Retinal pigment epithelial cell (primary cell): ENCODE results near the gene SLC25A11.
"Not testable (repeated sequence)": the region's sequence is repeated elsewhere in the genome, so short reads cannot be mapped to it uniquely, and the experiment has no call there.

Source experiments
- DNase-seq: peaks from one replicate; pipeline ENCODE4 v3.0.0-alpha.2; 2010; ENCODE audit warnings: low read depth
- H3K4me3 ChIP-seq: 2 replicates; pipeline ENCODE4 v1.5.1; 2011; ENCODE audit warnings: mild to moderate bottlenecking, low read length, control low read depth, moderate library complexity
- CTCF ChIP-seq: conservative IDR thresholded peaks from 2 replicates; pipeline ENCODE4 v1.5.1; 2011; ENCODE audit warnings: low read depth, low read length, control low read depth, inconsistent platforms

SLC25A11 gene

GRCh38 chr17:4931963-4932362 is 7.9 kb downstream of the SLC25A11 start, which contains the start of gene GP1BA:
GP1BA (plus strand) TSS chr17:4932277; CDS start chr17:4932605, 328 bp downstream.
- DNase-seq: no peak
- H3K4me3 ChIP-seq: no peak within 1 kb of the TSS
- no peak for TF ChIP-seq CTCF

GRCh38 chr17:4928881-4929280 is 11.0 kb downstream of the SLC25A11 start:
- no peak overlapping the region for H3K4me3 ChIP-seq
- DNase-seq: no peak
- TF ChIP-seq CTCF: no peak

- DNase-seq, H3K4me3 ChIP-seq: not testable (repeated sequence)
Measured at GRCh38 chr17:4926577-4927335, 13.1 kb downstream of the SLC25A11 start.

GRCh38 chr17:4921320-4921719 is 18.5 kb downstream of the SLC25A11 start:
- H3K4me3 ChIP-seq: no peak overlapping the region
- TF ChIP-seq CTCF: no peak
- DNase-seq: no peak

- H3K4me3 ChIP-seq: no peak overlapping the region
- no peak for TF ChIP-seq CTCF
- no peak for DNase-seq
Measured at GRCh38 chr17:4920351-4921048, 19.3 kb downstream of the SLC25A11 start.

GRCh38 chr17:4919511-4920047 is 20.3 kb downstream of the SLC25A11 start:
- no peak for TF ChIP-seq CTCF
- no peak for DNase-seq
- H3K4me3 ChIP-seq: no peak overlapping the region

- DNase-seq, H3K4me3 ChIP-seq: not testable (repeated sequence)
Measured at GRCh38 chr17:4914551-4914950, 25.3 kb downstream of the SLC25A11 start.

GRCh38 chr17:4913994-4914393 is 25.9 kb downstream of the SLC25A11 start:
- H3K4me3 ChIP-seq: no peak overlapping the region
- TF ChIP-seq CTCF: peak; percentile 31
- peak; percentile 69 for DNase-seq
